ENCODE measurements around the gene NENF. TPM values are rescaled to one million over a fixed set of nuclear protein-coding genes. Genes with fewer than 3 reads are reported as not detected.

NENF gene
- total and polyA plus RNA-seq, 10 of the 15 experiments (the other 5 are each of a cell fraction or from before 2014, with no cell fraction given): 5.1 to 83.4 (median 42.7) TPM

GRCh38 chr1:212465311-212465710 lies 32.6 kb downstream of the NENF start (continued):
- no peak for TF ChIP-seq SRF (IDR thresholded peaks at IDR 0.05; ENCODE audit: low read depth in 2 of 2, low read length in 2 of 2)
- no peak for TF ChIP-seq POLR2AphosphoS2 (IDR thresholded peaks at IDR 0.05; ENCODE audit: low read depth, low read length)
- TF ChIP-seq CHD2 (IDR thresholded peaks at IDR 0.05; ENCODE audit: borderline replicate concordance, low read depth, low read length): no peak
- TF ChIP-seq NRF1 (conservative IDR thresholded peaks at IDR 0.05; ENCODE audit: low read depth, low read length): no peak
- TF ChIP-seq, protein P1, sequence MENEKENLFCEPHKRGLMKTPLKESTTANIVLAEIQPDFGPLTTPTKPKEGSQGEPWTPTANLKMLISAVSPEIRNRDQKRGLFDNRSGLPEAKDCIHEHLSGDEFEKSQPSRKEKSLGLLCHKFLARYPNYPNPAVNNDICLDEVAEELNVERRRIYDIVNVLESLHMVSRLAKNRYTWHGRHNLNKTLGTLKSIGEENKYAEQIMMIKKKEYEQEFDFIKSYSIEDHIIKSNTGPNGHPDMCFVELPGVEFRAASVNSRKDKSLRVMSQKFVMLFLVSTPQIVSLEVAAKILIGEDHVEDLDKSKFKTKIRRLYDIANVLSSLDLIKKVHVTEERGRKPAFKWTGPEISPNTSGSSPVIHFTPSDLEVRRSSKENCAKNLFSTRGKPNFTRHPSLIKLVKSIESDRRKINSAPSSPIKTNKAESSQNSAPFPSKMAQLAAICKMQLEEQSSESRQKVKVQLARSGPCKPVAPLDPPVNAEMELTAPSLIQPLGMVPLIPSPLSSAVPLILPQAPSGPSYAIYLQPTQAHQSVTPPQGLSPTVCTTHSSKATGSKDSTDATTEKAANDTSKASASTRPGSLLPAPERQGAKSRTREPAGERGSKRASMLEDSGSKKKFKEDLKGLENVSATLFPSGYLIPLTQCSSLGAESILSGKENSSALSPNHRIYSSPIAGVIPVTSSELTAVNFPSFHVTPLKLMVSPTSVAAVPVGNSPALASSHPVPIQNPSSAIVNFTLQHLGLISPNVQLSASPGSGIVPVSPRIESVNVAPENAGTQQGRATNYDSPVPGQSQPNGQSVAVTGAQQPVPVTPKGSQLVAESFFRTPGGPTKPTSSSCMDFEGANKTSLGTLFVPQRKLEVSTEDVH (IDR thresholded peaks at IDR 0.05; ENCODE audit: low read depth, partially characterized antibody): no peak
- no peak for TF ChIP-seq PKNOX1 (IDR thresholded peaks at IDR 0.05)
- TF ChIP-seq BACH1 (IDR thresholded peaks at IDR 0.05; ENCODE audit: borderline replicate concordance): no peak

DNA sequence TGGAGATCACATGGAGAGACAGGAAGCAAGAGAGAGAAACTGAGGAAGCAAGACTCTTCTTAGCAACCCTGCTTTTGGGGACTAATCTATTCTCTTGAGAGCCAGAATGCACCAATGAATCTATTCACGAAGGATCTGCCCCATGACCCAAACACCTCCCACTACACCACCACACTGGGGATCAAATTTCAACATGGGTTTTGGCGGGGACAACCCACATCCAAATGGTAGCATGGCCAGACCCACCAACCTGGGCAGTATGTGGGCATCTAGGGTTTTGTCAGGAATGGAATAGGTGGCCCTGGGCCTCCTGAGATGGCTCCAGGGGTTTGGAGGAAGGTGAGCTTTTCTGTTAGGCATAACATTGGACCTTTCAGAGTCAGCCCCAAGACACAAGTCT lies 33.7 kb downstream of the NENF start:
- no peaks in the 10 kb centered on the region for H4K20me1 ChIP-seq (ENCODE audit: control insufficient read depth, insufficient read depth)
- ChIA-PET RAD21 (ENCODE audit: unreplicated experiment) (interaction anchor here (2.3 kb wide), 1 partner anchor 11 kb away, joined by 7 read pairs; no protein-coding TSS in a partner anchor), POLR2A (no interaction called here), CTCF (interaction anchor here (1.2 to 3.4 kb wide), 3 partner anchors 10 to 199 kb away, joined by 3 to 23 read pairs (median 7); no protein-coding TSS in a partner anchor), SMC1A (ENCODE audit: uncharacterized antibody, unreplicated experiment) (interaction anchor here (2.1 to 2.3 kb wide), 2 partner anchors 11 to 202 kb away, joined by 6 to 8 read pairs; no protein-coding TSS in a partner anchor)
- in situ Hi-C loops (cut with MboI) (loop anchor here (5.0 kb wide), 1 partner anchor 306 kb away; no protein-coding TSS in a partner anchor), intact Hi-C loops (cut with micrococcal nuclease; ENCODE audit: unreplicated experiment) (no loop called here)
- no peaks in the 10 kb centered on the region for H3K36me3 ChIP-seq (ENCODE audit: control insufficient read depth in 2 of 2, insufficient read depth in 2 of 2, low read length in 1 of 2)
- 43% methylated on average over 2 of the region's 2 CpGs for WGBS (ENCODE audit: insufficient coverage, insufficient replicate concordance, low lambda C conversion rate, missing lambda C conversion rate)
- FAIRE-seq (no peak), ATAC-seq (no peak), DNase-seq (ENCODE audit: low read depth, low spot score) (no peak)
- no peaks in the 10 kb centered on the region for H3K4me1 ChIP-seq (ENCODE audit: control insufficient read depth, insufficient read depth, low read length)
- no peak overlapping the region for H3K9ac ChIP-seq (ENCODE audit: control insufficient read depth, insufficient read depth, low read length)
- H3K27me3 ChIP-seq (replicated peaks in 1 of 2; ENCODE audit: control insufficient read depth in 2 of 2, insufficient read depth in 2 of 2, low read length in 1 of 2): no peaks in the 10 kb centered on the region
- no TSS peak for BruUV-seq (replicated peaks)
- no peak overlapping the region for H3K4me3 ChIP-seq
- no peak overlapping the region for H2AFZ ChIP-seq (ENCODE audit: control insufficient read depth, low read depth, low read length)
- no peak overlapping the region for H3K27ac ChIP-seq (ENCODE audit: control insufficient read depth, insufficient read depth)
- no peaks in the 10 kb centered on the region for H3K9me3 ChIP-seq (replicated peaks; ENCODE audit: control insufficient read depth, insufficient read depth, low read length)
- no peak overlapping the region for H3K4me2 ChIP-seq (ENCODE audit: control insufficient read depth, insufficient read depth)
- H3K79me2 ChIP-seq (ENCODE audit: control insufficient read depth, insufficient read depth, low read length): no peaks in the 10 kb centered on the region
- TF ChIP-seq PRDM15 (CRISPR knock-in tag; IDR thresholded peaks at IDR 0.05): no peak
- no peak for TF ChIP-seq SREBF1 (IDR thresholded peaks at IDR 0.05; ENCODE audit: low read length)
- TF ChIP-seq HDAC6 (IDR thresholded peaks at IDR 0.05; ENCODE audit: unreplicated experiment): no peak
- no peak for TF ChIP-seq BCLAF1 (IDR thresholded peaks at IDR 0.05)

Data from GM12878 (cell line).